CD4-positive, alpha-beta memory T cell (primary cell): Measurements from ENCODE around the gene DRC1. TPM values are rescaled to one million over a fixed set of nuclear protein-coding genes. Genes with fewer than 3 reads are reported as not detected.
A peak's percentile ranks its signal among the peaks of the same experiment; 100 is the strongest.

Experiments used
- CTCF ChIA-PET: fragments of 350-600 bp; sonication (Branson Sonifier 250); formaldehyde crosslinking; loops from one replicate; lab custom pipeline; 2021; ENCODE audit warnings: inconsistent platforms; ENCODE audit not compliant: partially characterized antibody; lab: Charles Lee
- POLR2A ChIA-PET: fragments of 350-600 bp; sonication (Branson Sonifier 250); formaldehyde crosslinking; loops from one replicate; lab custom pipeline; 2021; ENCODE audit not compliant: partially characterized antibody; lab: Charles Lee
- DNase-seq, 5 donors: peaks; one replicate each; pipeline versions ENCODE4 v3.0.0 to v3.0.0-alpha.2; 2020 to 2022; ENCODE audit warnings: mixed read lengths in 1 of 5
- H3K27ac ChIP-seq: one replicate; pipeline ENCODE4 v1.7.0; 2013; ENCODE audit warnings: low read depth, low read length
- H3K27me3 ChIP-seq: 2 replicates; pipeline ENCODE4 v1.7.0; 2013; ENCODE audit warnings: mild to moderate bottlenecking, low read length, moderate library complexity; ENCODE audit not compliant: insufficient read depth
- H3K36me3 ChIP-seq: 2 replicates; pipeline ENCODE4 v1.7.0; 2013; ENCODE audit warnings: mild to moderate bottlenecking, low read length, moderate library complexity; ENCODE audit not compliant: insufficient read depth
- H3K4me1 ChIP-seq: 2 replicates; pipeline ENCODE4 v1.7.0; 2013; ENCODE audit warnings: mild to moderate bottlenecking, low read length, moderate library complexity; ENCODE audit not compliant: insufficient read depth
- H3K4me3 ChIP-seq, 2 donors: one replicate each; pipeline ENCODE4 v1.7.0; 2013; ENCODE audit warnings: low read length in 2 of 2, mild to moderate bottlenecking in 1 of 2
- H3K9me3 ChIP-seq, 2 donors: one replicate each; pipeline ENCODE4 v1.7.0; 2013; ENCODE audit warnings: low read length in 2 of 2, control low read depth in 1 of 2; ENCODE audit not compliant: control insufficient read depth in 1 of 2
- H3K27ac Mint-ChIP-seq, 7 donors: one replicate each; pipeline ENCODE4 v1.8.0; 2020 to 2021; ENCODE audit warnings: mixed read lengths in 7 of 7, mild to moderate bottlenecking in 6 of 7, inconsistent platforms in 3 of 7, moderate library complexity in 3 of 7
- H3K27me3 Mint-ChIP-seq, 2 donors: one replicate each; pipeline ENCODE4 v1.8.0; 2020 to 2021; ENCODE audit warnings: mixed read lengths in 2 of 2
- H3K36me3 Mint-ChIP-seq, 2 donors: one replicate each; pipeline ENCODE4 v1.8.0; 2020 to 2021; ENCODE audit warnings: mixed read lengths in 2 of 2, inconsistent platforms in 1 of 2, mild to moderate bottlenecking in 1 of 2
- H3K4me1 Mint-ChIP-seq, 4 donors: one replicate each; pipeline ENCODE4 v1.8.0; 2020 to 2021; ENCODE audit warnings: mixed read lengths in 4 of 4, mild to moderate bottlenecking in 1 of 4
- H3K4me3 Mint-ChIP-seq, 8 donors: one replicate each; pipeline ENCODE4 v1.8.0; 2020 to 2021; ENCODE audit warnings: mixed read lengths in 8 of 8, mild to moderate bottlenecking in 7 of 8, moderate library complexity in 6 of 8, inconsistent platforms in 3 of 8
- H3K9me3 Mint-ChIP-seq, 8 donors: one replicate each; pipeline ENCODE4 v1.8.0; 2020 to 2021; ENCODE audit warnings: mixed read lengths in 8 of 8, mild to moderate bottlenecking in 5 of 8, inconsistent platforms in 3 of 8, moderate library complexity in 1 of 8
- intact Hi-C: fragments of 100-400 bp; cut with micrococcal nuclease; formaldehyde crosslinking; loops from one replicate; pipeline ENCODE4 v1.15.1; 2023
- polyA plus RNA-seq, 2 donors: library from polyadenylated mRNA; unstranded; fragments of 300-500 nt; fragmentation: Illumina TruSeq; gene quantifications; one replicate each; pipeline ENCODE4 v1.2.3, GENCODE V29; 2021
- total RNA-seq, 2 experiments: library from RNA; stranded (reverse); gene quantifications; one replicate each; pipeline ENCODE4 v1.2.3, GENCODE V29; 2021

Gene DRC1
- total and polyA plus RNA-seq, 4 experiments from 2014 or later: not detected

- Mint-ChIP-seq H3K4me3 (no peak overlapping the region), H3K27ac (no peak overlapping the region), H3K27me3 (peaks cover 0 to 4% of the 10 kb centered on the region in 2 donors), H3K36me3 (no peaks in the 10 kb centered on the region), H3K4me1 (peaks cover 0 to 2% (median 0%) of the 10 kb centered on the region in 4 donors), H3K9me3 (peaks cover 0 to 2% (median 0%) of the 10 kb centered on the region in 8 donors)
- Histone ChIP-seq H3K27ac (no peak overlapping the region), H3K27me3 (no peaks in the 10 kb centered on the region), H3K4me1 (no peaks in the 10 kb centered on the region), H3K36me3 (no peaks in the 10 kb centered on the region), H3K4me3 (no peak overlapping the region), H3K9me3 (no peaks in the 10 kb centered on the region)
- CTCF ChIA-PET: no interaction called here
- intact Hi-C loops: no loop called here
- POLR2A ChIA-PET: no interaction called here
- DNase-seq: no peak
These were observed 55.5 kb downstream of the DRC1 start for GRCh38 chr2:26457251-26457666.

- intact Hi-C loops: no loop called here
- Mint-ChIP-seq H3K4me1 (peaks cover 0 to 2% (median 0%) of the 10 kb centered on the region in 4 donors), H3K36me3 (no peaks in the 10 kb centered on the region), H3K4me3 (no peak overlapping the region), H3K27ac (no peak overlapping the region), H3K27me3 (peaks cover 0 to 4% of the 10 kb centered on the region in 2 donors), H3K9me3 (peaks cover 0 to 2% (median 0%) of the 10 kb centered on the region in 8 donors)
- ChIA-PET POLR2A (no interaction called here), CTCF (interaction anchor here (1.2 kb wide), 1 partner anchor 9 kb away, joined by 3 read pairs; no protein-coding TSS in a partner anchor)
- Histone ChIP-seq H3K36me3 (no peaks in the 10 kb centered on the region), H3K4me3 (no peak overlapping the region), H3K9me3 (no peaks in the 10 kb centered on the region), H3K27ac (no peak overlapping the region), H3K27me3 (no peaks in the 10 kb centered on the region), H3K4me1 (no peaks in the 10 kb centered on the region)
- no peak for DNase-seq
These were observed 56.1 kb downstream of the DRC1 start for GRCh38 chr2:26457695-26458364.

- Mint-ChIP-seq H3K9me3 (peaks cover 0 to 2% (median 0%) of the 10 kb centered on the region in 8 donors), H3K27me3 (peaks cover 0 to 4% of the 10 kb centered on the region in 2 donors), H3K27ac (no peak overlapping the region), H3K36me3 (no peaks in the 10 kb centered on the region), H3K4me3 (no peak overlapping the region), H3K4me1 (peaks cover 0 to 2% (median 0%) of the 10 kb centered on the region in 4 donors)
- ChIA-PET CTCF (interaction anchor here (1.2 kb wide), 1 partner anchor 10 kb away, joined by 3 read pairs; no protein-coding TSS in a partner anchor), POLR2A (no interaction called here)
- no peaks in the 10 kb centered on the region for H3K27me3 ChIP-seq
- intact Hi-C loops: no loop called here
- H3K27ac ChIP-seq: no peak overlapping the region
- H3K4me1 ChIP-seq: no peaks in the 10 kb centered on the region
- no peak overlapping the region for H3K4me3 ChIP-seq
- H3K9me3 ChIP-seq: no peaks in the 10 kb centered on the region
- no peak for DNase-seq
- no peaks in the 10 kb centered on the region for H3K36me3 ChIP-seq
These were observed 56.8 kb downstream of the DRC1 start for GRCh38 chr2:26458365-26459042.

DNA sequence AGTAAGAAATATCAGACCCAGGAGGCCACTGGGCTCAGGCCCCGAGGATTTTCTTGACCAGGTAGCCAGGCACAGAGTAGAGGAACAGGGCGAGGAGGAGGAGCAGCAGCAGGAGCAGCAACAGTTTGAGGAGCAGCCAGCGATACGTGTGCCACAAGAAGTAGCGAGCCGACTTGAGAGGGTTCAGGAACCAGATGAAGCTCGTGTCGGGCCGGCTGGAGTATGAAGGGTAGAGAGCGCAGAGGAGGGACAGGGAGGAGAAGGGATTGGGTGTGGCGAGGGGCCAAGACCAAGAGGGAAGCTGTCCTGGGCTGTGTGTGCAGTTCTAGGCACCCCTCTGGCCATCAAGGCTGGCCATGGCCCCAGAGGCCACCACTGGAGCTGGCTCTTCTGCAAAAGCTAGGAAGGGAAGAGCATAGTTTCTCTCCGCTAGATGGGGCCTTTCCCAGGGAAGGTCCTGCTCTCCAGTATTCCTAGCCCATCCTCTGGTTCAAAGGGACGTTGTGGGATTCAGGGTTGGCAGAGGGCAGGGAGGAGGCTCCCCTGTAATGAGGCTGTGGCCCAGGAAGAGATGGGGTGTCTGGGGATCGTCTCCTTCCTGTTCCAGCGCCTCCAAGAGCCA lies 58.4 kb downstream of the DRC1 start:
- no peaks in the 10 kb centered on the region for H3K36me3 ChIP-seq
- H3K27ac ChIP-seq: no peak overlapping the region
- no peak overlapping the region for H3K4me3 ChIP-seq
- no peak overlapping the region for H3K4me3 Mint-ChIP-seq
- H3K9me3 Mint-ChIP-seq: peaks cover 0 to 2% (median 0%) of the 10 kb centered on the region in 8 donors
- no peaks in the 10 kb centered on the region for H3K36me3 Mint-ChIP-seq
- CTCF ChIA-PET: interaction anchor here (0.6 to 1.1 kb wide), 2 partner anchors 12 to 1089 kb away, joined by 3 to 4 read pairs; no protein-coding TSS in a partner anchor
- H3K27me3 ChIP-seq: no peaks in the 10 kb centered on the region
- no peaks in the 10 kb centered on the region for H3K4me1 ChIP-seq
- peak overlapping the region in 1 of 7 donors; percentile 0 for H3K27ac Mint-ChIP-seq
- H3K9me3 ChIP-seq: no peaks in the 10 kb centered on the region
- POLR2A ChIA-PET: no interaction called here
- peaks cover 0 to 4% of the 10 kb centered on the region in 2 donors for H3K27me3 Mint-ChIP-seq
- H3K4me1 Mint-ChIP-seq: peaks cover 0 to 2% (median 0%) of the 10 kb centered on the region in 4 donors
- no peak for DNase-seq
- intact Hi-C loops: no loop called here

- CTCF ChIA-PET: no interaction called here
- intact Hi-C loops: no loop called here
- POLR2A ChIA-PET: no interaction called here
- no peak overlapping the region for H3K27ac ChIP-seq
- H3K9me3 Mint-ChIP-seq: peaks cover 0 to 2% (median 0%) of the 10 kb centered on the region in 8 donors
- peaks cover 0 to 2% (median 0%) of the 10 kb centered on the region in 4 donors for H3K4me1 Mint-ChIP-seq
- no peak for DNase-seq
- H3K36me3 ChIP-seq: no peaks in the 10 kb centered on the region
- no peaks in the 10 kb centered on the region for H3K27me3 ChIP-seq
- no peak overlapping the region for H3K4me3 ChIP-seq
- peaks cover 0 to 4% of the 10 kb centered on the region in 2 donors for H3K27me3 Mint-ChIP-seq
- H3K27ac Mint-ChIP-seq: no peak overlapping the region
- no peaks in the 10 kb centered on the region for H3K36me3 Mint-ChIP-seq
- H3K4me1 ChIP-seq: no peaks in the 10 kb centered on the region
- H3K9me3 ChIP-seq: no peaks in the 10 kb centered on the region
- H3K4me3 Mint-ChIP-seq: no peak overlapping the region
These were observed 58.9 kb downstream of the DRC1 start for GRCh38 chr2:26460613-26461031.

- Mint-ChIP-seq H3K27ac (no peak overlapping the region), H3K9me3 (peaks cover 0 to 2% (median 0%) of the 10 kb centered on the region in 8 donors), H3K27me3 (peaks cover 0 to 4% of the 10 kb centered on the region in 2 donors), H3K4me3 (no peak overlapping the region), H3K4me1 (peaks cover 0 to 2% (median 0%) of the 10 kb centered on the region in 4 donors), H3K36me3 (no peaks in the 10 kb centered on the region)
- Histone ChIP-seq H3K36me3 (no peaks in the 10 kb centered on the region), H3K4me3 (no peak overlapping the region), H3K27me3 (no peaks in the 10 kb centered on the region), H3K27ac (no peak overlapping the region), H3K9me3 (no peaks in the 10 kb centered on the region), H3K4me1 (no peaks in the 10 kb centered on the region)
- ChIA-PET POLR2A (no interaction called here), CTCF (no interaction called here)
- DNase-seq: no peak
- intact Hi-C loops: no loop called here
These were observed 59.9 kb downstream of the DRC1 start for GRCh38 chr2:26461601-26462023.

GRCh38 chr2:26462100-26462499 lies 60.4 kb downstream of the DRC1 start:
- Histone ChIP-seq H3K36me3 (no peaks in the 10 kb centered on the region), H3K27ac (no peak overlapping the region), H3K9me3 (no peaks in the 10 kb centered on the region), H3K4me3 (no peak overlapping the region), H3K27me3 (no peaks in the 10 kb centered on the region), H3K4me1 (no peaks in the 10 kb centered on the region)
- ChIA-PET CTCF (no interaction called here), POLR2A (no interaction called here)
- H3K36me3 Mint-ChIP-seq: no peaks in the 10 kb centered on the region
- no peak overlapping the region for H3K27ac Mint-ChIP-seq
- peaks cover 0 to 2% (median 0%) of the 10 kb centered on the region in 4 donors for H3K4me1 Mint-ChIP-seq
- H3K4me3 Mint-ChIP-seq: no peak overlapping the region
- no peak for DNase-seq
- H3K27me3 Mint-ChIP-seq: peaks cover 0 to 4% of the 10 kb centered on the region in 2 donors
- intact Hi-C loops: no loop called here
- peaks cover 0 to 2% (median 0%) of the 10 kb centered on the region in 8 donors for H3K9me3 Mint-ChIP-seq
